GM18907 (cell line): Measurements from ENCODE around the gene TCF7L2.

Source experiments
- ATAC-seq: cut with Tn5 transposase; IDR thresholded peaks from one replicate; pipeline ENCODE4 v1.9.1; 2021; ENCODE audit warnings: mild to moderate bottlenecking, moderate library complexity; ENCODE audit not compliant: unreplicated experiment

Gene TCF7L2

GRCh38 chr10:113139699-113140098 lies 189.7 kb downstream of the TCF7L2 start:
- no peak for ATAC-seq

DNA sequence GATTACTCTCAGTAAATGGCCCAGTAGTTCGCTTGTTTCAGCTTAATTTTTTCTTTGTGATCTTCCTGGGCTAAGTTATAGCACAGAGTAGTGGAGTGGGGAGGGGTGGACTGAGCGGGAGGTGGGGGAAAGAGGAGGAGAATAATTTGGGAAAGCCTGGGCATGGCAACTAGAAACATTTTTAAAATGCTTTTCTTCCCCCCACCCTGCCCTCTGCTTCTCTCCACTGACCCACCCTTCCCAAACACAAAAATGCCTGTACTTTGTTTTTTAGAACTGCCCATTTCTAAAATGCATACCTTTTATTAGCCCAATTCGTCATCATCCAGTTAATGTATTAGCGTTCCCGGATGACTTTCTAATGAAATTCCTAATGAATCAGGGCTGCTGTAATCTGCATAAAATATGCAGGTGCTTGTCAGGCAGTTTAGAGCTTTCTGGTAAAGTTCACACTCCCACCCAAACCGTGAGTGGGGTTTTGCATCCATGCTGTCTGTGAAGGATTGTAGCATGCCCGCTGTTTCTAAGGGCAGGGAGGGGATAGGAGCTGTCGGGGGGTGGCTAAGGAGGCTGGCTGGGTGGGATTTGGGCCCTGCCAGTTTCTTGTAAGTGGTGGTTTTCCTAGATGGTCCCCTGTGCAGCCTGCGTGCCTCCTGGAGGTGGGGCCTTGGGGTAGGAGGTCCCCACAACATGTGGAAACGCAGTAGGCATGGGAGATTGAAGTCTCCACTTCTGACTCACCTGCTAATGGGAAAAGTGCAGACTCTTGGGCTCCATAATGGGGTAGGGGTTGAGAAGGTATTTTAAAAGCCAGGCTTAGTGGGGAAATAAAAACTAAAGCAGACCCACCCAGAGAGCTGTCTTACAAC lies 190.3 kb downstream of the TCF7L2 start:
- ATAC-seq, result no peak

DNA sequence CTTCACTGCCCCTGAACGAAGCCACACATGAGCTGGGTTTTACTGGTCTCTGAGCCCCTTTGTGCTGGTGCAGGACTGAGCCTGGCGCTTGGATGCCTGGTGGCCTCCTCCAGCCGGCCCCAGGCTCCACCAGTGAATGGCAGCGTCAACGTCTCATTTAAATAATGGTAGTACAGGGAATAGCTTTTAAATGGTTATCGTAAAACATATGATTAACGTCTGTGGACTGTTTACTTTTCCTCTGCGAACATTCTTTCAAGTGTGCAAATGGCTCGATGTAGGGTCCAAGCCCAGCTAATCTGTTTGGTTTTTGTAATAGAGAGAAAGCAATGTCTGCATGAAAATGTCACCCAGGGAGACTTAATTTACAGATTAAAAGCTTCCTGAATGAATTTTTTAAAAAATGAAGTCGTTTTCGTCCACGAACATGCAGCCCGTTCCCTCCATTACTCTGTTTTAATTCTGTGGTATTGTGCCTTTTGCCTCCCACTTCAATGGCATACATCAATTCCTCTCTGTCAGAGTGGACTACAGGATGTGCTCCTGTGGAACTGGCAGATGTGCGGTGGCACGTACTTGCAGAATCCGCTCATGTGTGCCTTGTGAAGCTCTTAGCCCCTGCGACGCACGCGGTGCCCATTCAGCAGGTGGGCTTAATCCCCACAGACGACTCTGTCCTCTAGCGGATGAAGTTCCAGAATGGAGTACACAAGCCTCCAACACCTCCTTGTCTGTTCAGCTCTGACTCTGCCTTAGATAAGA lies 192.7 kb downstream of the TCF7L2 start:
- no peak for ATAC-seq

GRCh38 chr10:113144576-113144975 lies 194.5 kb downstream of the TCF7L2 start:
- ATAC-seq, result no peak

- ATAC-seq, result no peak
Observed at GRCh38 chr10:113148071-113148825, 198.2 kb downstream of the TCF7L2 start.

DNA sequence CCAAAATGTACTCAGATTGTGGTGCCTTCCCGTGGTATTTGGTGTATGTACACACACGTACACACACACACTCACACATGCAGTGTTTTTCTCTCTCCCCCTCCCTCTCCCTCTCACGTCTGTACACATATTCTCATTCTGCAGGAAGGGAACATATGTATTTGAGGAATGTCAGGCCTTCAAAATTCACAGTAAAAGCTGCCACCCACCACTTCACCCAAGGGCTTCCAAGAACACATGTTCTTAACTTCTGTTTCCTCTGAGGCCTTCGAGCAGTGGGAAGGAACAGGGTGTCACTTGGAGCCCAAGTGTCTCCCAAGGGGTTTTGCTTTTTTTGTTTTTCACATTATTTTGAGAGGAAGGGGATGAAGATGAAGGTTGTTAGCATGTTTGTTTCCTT lies 198.9 kb downstream of the TCF7L2 start:
- no peak for ATAC-seq

GRCh38 chr10:113149626-113150025 lies 199.6 kb downstream of the TCF7L2 start:
- no peak for ATAC-seq

DNA sequence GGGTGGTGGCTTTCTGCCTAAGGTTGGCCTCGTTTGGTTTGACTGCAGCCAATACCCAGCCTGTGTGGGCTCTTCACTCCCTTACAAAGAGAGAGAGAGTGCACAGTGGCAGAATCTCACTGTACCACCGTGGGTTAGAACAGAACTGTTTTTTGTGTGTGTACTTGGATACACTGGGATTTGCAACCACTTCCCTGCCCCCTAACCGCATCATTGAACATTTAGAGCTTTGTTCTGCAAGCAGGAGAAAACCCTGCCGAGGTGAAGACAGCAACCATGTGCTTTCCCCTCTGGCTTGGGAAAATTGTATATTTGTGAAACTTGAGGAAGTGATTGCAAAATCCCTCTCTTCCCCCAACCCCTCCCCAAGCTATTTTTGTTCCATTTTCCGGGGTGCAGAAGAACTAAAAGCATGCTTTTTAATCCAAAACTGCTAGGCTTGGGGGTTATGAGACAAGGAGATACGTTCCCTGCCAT lies 201.2 kb downstream of the TCF7L2 start:
- no peak for ATAC-seq

- no peak for ATAC-seq
Observed at GRCh38 chr10:113153493-113154102, 203.6 kb downstream of the TCF7L2 start.

DNA sequence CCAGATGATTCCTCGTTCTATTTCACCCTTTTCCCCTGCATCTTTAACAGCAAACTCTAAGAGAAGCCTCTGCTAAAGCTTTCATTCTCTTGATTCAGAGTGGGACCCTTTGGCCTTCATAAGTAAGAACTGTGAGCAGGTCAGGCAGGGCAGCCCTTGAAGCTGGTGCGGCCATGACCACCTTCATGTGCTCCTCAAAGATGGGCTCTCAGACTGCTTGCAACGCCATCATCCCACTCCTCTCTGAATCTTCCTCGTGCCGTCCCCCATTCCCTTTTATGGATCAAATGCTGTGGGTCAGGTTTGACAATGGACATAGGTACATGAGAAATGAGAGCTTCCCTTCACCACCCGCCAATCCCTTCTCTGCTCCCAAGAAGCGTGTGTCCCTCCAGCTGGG lies 207.4 kb downstream of the TCF7L2 start:
- no peak for ATAC-seq

DNA sequence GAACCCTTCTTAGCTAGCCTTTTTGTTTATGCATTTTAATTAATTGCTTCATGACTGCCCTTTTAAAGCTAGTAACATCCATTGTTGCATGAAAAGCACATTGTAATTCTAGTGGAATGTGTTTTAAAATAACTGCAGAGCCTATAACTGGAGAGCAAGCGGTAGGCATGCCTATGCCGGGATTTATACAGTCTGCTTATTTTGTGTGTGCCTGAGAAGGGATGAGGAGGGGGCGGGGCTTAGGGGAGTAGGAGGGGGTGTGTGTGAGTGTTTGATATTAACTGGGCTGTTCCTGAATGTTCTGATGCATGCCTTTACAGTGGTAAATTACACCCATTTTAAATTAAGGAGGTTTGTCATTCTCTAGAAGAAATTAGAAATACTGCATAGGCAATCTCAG lies 208.1 kb downstream of the TCF7L2 start:
- no peak for ATAC-seq

- ATAC-seq, result no peak
Observed at GRCh38 chr10:113159563-113159962, 209.5 kb downstream of the TCF7L2 start.

- no peak for ATAC-seq
Observed at GRCh38 chr10:113160641-113161040, 210.6 kb downstream of the TCF7L2 start.

GRCh38 chr10:113161066-113161465 lies 211.0 kb downstream of the TCF7L2 start:
- no peak for ATAC-seq

GRCh38 chr10:113162960-113163359 lies 212.9 kb downstream of the TCF7L2 start:
- ATAC-seq, result no peak

DNA sequence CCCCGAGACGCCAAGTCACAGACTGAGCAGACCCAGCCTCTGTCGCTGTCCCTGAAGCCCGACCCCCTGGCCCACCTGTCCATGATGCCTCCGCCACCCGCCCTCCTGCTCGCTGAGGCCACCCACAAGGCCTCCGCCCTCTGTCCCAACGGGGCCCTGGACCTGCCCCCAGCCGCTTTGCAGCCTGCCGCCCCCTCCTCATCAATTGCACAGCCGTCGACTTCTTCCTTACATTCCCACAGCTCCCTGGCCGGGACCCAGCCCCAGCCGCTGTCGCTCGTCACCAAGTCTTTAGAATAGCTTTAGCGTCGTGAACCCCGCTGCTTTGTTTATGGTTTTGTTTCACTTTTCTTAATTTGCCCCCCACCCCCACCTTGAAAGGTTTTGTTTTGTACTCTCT lies 215.6 kb downstream of the TCF7L2 start:
- ATAC-seq, result no peak

- ATAC-seq, result no peak
Observed at GRCh38 chr10:113167702-113168101, 217.7 kb downstream of the TCF7L2 start.

GRCh38 chr10:113168584-113168983 lies 218.5 kb downstream of the TCF7L2 start:
- ATAC-seq, result no peak

DNA sequence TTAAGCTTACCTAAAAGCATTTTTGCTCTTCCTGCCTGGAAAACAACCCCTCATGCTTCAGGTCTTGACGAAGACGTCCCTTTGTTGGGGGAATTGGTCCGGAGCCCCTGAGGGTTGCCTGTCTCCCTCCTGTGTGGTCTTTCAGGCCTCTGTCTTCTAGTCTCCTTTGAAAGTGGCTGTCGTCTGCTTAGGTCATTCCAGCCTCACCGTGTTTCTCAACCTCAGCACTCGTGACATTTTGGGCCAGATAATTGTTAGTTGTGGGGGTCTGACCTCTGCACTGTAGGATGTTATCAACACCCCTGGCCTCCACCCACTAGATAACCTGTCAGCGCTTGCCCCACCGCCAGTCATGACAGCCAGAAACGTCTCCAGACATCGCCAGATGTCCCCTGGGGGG lies 219.1 kb downstream of the TCF7L2 start:
- no peak for ATAC-seq

DNA sequence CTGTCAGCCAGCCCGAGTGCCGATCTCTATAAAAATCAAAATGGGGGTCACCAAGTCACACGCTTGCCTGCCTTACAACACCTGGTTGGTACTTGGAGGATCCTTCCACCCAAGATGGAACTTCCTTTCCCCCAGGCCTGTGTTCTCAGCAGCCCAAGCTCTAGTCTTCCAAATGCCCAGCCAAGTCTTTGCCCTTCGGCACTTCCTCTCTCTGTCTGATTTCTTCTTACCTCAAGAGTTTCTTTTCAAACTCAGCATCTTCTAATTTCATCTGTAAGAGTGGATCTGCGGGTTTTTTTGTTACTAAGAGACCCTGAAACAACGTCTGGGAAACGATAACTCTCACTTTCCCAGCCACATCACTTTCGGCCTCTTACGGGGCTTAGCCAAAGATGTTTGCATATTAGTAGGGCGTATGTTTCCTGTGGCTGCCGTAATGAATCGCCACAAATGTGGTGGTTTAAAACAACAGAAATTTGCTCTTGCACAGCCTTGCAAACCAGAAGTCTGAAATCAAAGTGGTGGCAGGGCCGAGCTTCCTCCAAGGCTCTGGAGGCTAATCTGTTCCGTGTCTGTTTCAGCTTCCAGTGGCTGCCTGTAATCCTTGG lies 219.9 kb downstream of the TCF7L2 start:
- ATAC-seq, result peak; percentile 96
